Right lung (tissue), 5 donors: Measurements from ENCODE around the gene VPS9D1. TPM values are rescaled to one million over a fixed set of nuclear protein-coding genes. Genes with fewer than 3 reads are reported as not detected.
"Not testable (repeated sequence)": the region's sequence is repeated elsewhere in the genome, so short reads cannot be mapped to it uniquely, and the experiment has no call there.

Experiments used
- DNase-seq, 2 donors: peaks; one replicate each; pipeline ENCODE4 v3.0.0-alpha.2; 2013
- polyA plus RNA-seq, 5 donors: library from polyadenylated mRNA; unstranded; fragments of 120-200 nt; gene quantifications; one replicate each; pipeline versions ENCODE4 v1.2.1 to v1.2.3, GENCODE V29; 2013; ENCODE audit warnings: inconsistent platforms in 1 of 5, low replicate concordance in 1 of 5; ENCODE audit not compliant: insufficient read length in 5 of 5, insufficient read depth in 1 of 5

Gene VPS9D1
- polyA plus RNA-seq, 5 donors = 7.7 to 17.1 (median 11.1) TPM

DNA sequence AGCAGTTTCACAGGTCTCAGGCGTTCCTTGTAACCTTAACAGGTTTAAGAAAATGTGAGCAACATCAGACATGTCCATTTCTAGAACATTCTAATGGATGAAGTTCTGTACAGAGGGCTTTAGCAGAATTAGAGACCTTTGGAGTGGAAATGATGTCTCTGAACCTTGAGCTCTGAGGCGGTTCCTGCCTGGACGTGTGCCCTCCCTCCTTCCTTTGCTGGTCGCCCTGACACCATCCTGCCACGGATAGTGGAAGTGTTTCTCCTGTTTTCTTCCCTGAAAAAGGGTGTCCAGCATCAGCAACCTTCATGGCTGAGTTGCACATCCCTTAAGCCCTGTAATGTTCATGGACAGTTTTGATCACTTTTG is 51.9 kb downstream of the VPS9D1 start:
- DNase-seq = no peak

DNA sequence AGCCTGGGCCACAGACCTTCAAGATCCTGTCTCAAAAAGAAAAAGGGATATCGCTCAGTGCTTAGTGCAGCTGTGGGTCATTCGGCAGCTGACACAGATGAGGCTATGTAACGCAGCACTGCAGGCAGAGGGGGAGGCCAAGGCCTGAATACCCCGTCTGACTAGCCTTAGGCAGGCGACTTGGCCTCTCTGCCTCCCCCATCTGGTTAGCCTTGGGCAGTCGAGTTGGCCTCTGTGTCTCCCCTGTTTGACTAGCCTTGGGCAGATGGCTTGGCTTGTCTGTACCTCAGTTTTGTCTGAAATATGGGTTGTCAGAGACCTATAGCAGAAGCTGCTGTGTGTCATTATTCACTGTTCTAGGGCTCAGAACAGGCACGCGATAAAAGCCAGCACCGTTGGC is 53.1 kb downstream of the VPS9D1 start:
- no peak for DNase-seq

DNA sequence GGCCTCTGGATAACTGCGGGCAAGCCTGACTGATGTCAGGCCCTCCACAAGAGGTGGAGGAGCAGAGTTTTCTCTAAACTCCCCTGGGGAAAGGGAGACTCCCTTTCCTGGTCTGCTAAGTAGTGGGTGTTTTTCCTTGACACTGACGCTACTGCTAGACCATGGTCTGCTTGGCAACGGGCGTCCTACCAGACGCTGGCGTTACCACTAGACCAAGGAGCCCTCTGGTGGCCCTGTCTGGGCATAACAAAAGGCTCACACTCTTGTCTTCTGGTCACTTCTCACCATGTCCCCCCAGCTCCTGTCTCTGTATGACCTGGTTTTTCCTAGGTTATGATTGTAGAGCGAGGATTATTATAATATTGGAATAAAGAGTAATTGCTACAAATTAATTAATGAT is 53.7 kb downstream of the VPS9D1 start:
- DNase-seq = not testable (repeated sequence)

DNA sequence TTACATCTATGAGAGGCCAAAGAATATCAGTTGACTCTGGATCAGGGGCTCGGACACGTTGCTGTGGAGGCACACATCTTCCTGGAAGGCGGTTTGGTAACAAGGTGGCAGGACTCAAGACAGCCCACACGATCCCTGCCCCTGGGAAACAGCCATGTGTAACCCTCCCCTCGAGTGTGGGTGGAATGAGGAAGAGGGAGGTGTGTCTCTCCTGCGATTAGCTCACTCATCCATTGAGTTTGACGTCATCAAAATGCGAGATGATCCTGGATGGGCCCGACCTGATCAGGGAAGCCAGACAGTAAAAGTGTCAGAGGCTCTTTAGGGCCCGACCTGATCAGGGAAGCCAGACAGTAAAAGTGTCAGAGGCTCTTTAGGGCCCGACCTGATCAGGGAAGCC is 56.5 kb downstream of the VPS9D1 start:
- not testable (repeated sequence) for DNase-seq

GRCh38 chr16:89661215-89661614 is 59.5 kb downstream of the VPS9D1 start:
- no peak for DNase-seq

- no peak for DNase-seq
Observed at GRCh38 chr16:89660146-89660545, 60.6 kb downstream of the VPS9D1 start.

- no peak for DNase-seq
Observed at GRCh38 chr16:89658221-89658879, 62.3 kb downstream of the VPS9D1 start.

GRCh38 chr16:89657442-89658220 is 63.1 kb downstream of the VPS9D1 start, which contains the start of the genes CHMP1A and SPATA33:
Gene CHMP1A (minus strand): TSS chr16:89657708. CDS start chr16:89657588, 120 bp downstream.
Gene SPATA33 (plus strand): TSS chr16:89657836. CDS start chr16:89657912, 76 bp downstream.
- DNase-seq = peak; percentile 91 to 93

Other genes with a start within 250 kb of the VPS9D1 start
- gene ANKRD11, start 230.3 kb downstream of the VPS9D1 start, polyA plus RNA-seq = 100 to 1,000 TPM in 1 of 5 donors, 10 to 100 TPM in 4; 82.4 to 104 (median 91.2) TPM
- gene SPG7, start 212.5 kb downstream of the VPS9D1 start, polyA plus RNA-seq = 100 to 1,000 TPM in 4 of 5 donors, 10 to 100 TPM in 1; 100.0 to 129 (median 121) TPM
- gene RPL13, start 160.2 kb downstream of the VPS9D1 start, polyA plus RNA-seq = 1,000 to 10,000 TPM; 2,126 to 4,007 (median 2,543) TPM
- gene CPNE7, start 145.1 kb downstream of the VPS9D1 start, polyA plus RNA-seq = under 1 TPM in 4 of 5 donors, not detected in 1; 0.26 to 0.76 (median 0.33) TPM
- 10 to 100 TPM in 1 of 5 donors, 1 to 10 TPM in 4; 4.6 to 13.1 (median 7.0) TPM for gene DPEP1, start 107.3 kb downstream of the VPS9D1 start, polyA plus RNA-seq
- 10 to 100 TPM; 47.5 to 97.3 (median 66.4) TPM for gene CHMP1A, start 63.2 kb downstream of the VPS9D1 start, polyA plus RNA-seq
- gene SPATA33, start 63.1 kb downstream of the VPS9D1 start, polyA plus RNA-seq = 10 to 100 TPM; 12.3 to 16.1 (median 14.2) TPM
- gene CDK10, start 34.2 kb downstream of the VPS9D1 start, polyA plus RNA-seq = 100 to 1,000 TPM in 3 of 5 donors, 10 to 100 TPM in 2; 80.3 to 139 (median 102) TPM
- 1 to 10 TPM; 1.9 to 7.1 (median 3.4) TPM for gene SPATA2L, start 19.2 kb downstream of the VPS9D1 start, polyA plus RNA-seq
- 10 to 100 TPM; 22.3 to 36.5 (median 30.2) TPM for gene ZNF276, start 639 bp upstream of the VPS9D1 start, polyA plus RNA-seq
- gene FANCA, start 95.7 kb upstream of the VPS9D1 start, polyA plus RNA-seq = 10 to 100 TPM; 17.8 to 35.9 (median 30.2) TPM
- 10 to 100 TPM; 10.3 to 18.1 (median 11.4) TPM for gene SPIRE2, start 107.6 kb upstream of the VPS9D1 start, polyA plus RNA-seq
- gene TCF25, start 152.7 kb upstream of the VPS9D1 start, polyA plus RNA-seq = 100 to 1,000 TPM; 126 to 162 (median 151) TPM
- 1 to 10 TPM; 2.2 to 5.0 (median 3.7) TPM for gene MC1R, start 198.0 kb upstream of the VPS9D1 start, polyA plus RNA-seq
- gene TUBB3, start 202.4 kb upstream of the VPS9D1 start, polyA plus RNA-seq = 10 to 100 TPM in 1 of 5 donors, 1 to 10 TPM in 4; 3.9 to 11.6 (median 5.9) TPM
- gene DEF8, start 227.9 kb upstream of the VPS9D1 start, polyA plus RNA-seq = 10 to 100 TPM; 28.6 to 51.1 (median 33.9) TPM